MG63 (cell line): Measurements from ENCODE around the gene BLMH. TPM values are rescaled to one million over a fixed set of nuclear protein-coding genes. Genes with fewer than 3 reads are reported as not detected.

Experiments
- DNase-seq: peaks from one replicate; pipeline ENCODE4 v3.0.0-alpha.2; 2020
- H3K27me3 ChIP-seq: fragments of 250-450 bp; sonication (Bioruptor Pico); 2 replicates; pipeline ENCODE4 v1.5.1; 2020; ENCODE audit warnings: mild to moderate bottlenecking, moderate library complexity
- H3K36me3 ChIP-seq: fragments of 250-450 bp; sonication (Bioruptor Pico); 2 replicates; pipeline ENCODE4 v1.5.1; 2020; ENCODE audit warnings: mild to moderate bottlenecking, moderate library complexity
- H3K4me3 ChIP-seq: fragments of 250-450 bp; sonication (Bioruptor Pico); 2 replicates; pipeline ENCODE4 v1.5.1; 2020; ENCODE audit warnings: mild to moderate bottlenecking, moderate library complexity
- H3K9me3 ChIP-seq: fragments of 250-450 bp; sonication (Bioruptor Pico); 2 replicates; pipeline ENCODE4 v1.5.1; 2020; ENCODE audit warnings: mild to moderate bottlenecking, moderate library complexity
- total RNA-seq: library from RNA; depleted of rRNA; stranded (reverse); fragments of >200 nt; shearing (Covaris generic); gene quantifications from 2 replicates; pipeline ENCODE4 v1.2.3, GENCODE V29; 2014; ENCODE audit warnings: low replicate concordance

Gene BLMH
- total RNA-seq, 1 experiment from 2014 or later, result 45.0 TPM

DNA sequence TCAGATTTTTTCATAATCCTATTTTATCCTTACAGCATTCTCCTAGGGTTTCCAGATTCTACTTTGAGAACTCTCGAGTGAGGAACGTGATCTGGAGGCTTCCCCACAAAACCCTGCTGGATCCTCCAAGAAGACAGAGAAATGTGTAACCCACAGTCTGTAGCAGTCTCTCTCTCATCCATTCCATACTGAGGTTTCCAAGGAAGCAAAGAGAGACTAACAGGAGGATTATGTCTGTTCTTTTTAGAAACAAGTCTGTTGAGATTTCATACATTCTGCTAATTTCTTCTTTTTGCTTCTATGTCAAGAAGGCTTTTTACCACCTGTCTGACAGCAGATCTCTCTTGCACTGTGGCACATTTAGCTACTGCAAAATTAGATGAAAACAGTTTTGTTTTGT is 23.4 kb upstream of the BLMH start:
- Histone ChIP-seq H3K9me3 (no peaks in the 10 kb centered on the region), H3K27me3 (no peaks in the 10 kb centered on the region)

GRCh38 chr17:30314474-30314873 is 22.7 kb upstream of the BLMH start:
- Histone ChIP-seq H3K4me3 (no peak overlapping the region), H3K36me3 (no peaks in the 10 kb centered on the region), H3K9me3 (no peaks in the 10 kb centered on the region), H3K27me3 (no peaks in the 10 kb centered on the region)
- DNase-seq, result no peak

More for the DNA sequence above, 23.4 kb upstream of the BLMH start:
- Histone ChIP-seq H3K4me3 (no peak overlapping the region), H3K36me3 (no peaks in the 10 kb centered on the region)
- no peak for DNase-seq

DNA sequence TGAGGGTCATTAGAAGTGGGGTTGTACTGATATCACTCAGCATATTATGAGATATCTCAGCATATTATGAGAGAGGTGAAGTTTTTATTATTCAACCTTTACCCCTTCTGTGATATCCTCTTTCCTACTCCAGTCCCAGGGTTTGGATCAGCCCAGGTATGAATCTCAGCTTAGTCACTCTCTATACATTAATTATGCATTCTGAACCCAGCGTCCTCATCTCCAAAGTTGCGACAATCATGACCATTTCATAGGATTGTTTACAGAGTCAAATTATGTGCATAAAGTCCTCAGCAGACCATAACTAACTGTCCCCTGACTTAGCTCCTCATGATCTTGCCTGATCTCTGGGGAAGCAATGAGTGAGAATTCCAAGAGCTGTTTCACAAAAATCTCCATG is 20.5 kb upstream of the BLMH start:
- no peak overlapping the region for H3K4me3 ChIP-seq
- DNase-seq, result no peak
- H3K9me3 ChIP-seq, result no peaks in the 10 kb centered on the region
- H3K36me3 ChIP-seq, result no peaks in the 10 kb centered on the region
- no peaks in the 10 kb centered on the region for H3K27me3 ChIP-seq

- Histone ChIP-seq H3K27me3 (no peaks in the 10 kb centered on the region), H3K4me3 (no peak overlapping the region), H3K9me3 (no peaks in the 10 kb centered on the region), H3K36me3 (no peaks in the 10 kb centered on the region)
- DNase-seq, result no peak
These were observed 18.8 kb upstream of the BLMH start for GRCh38 chr17:30310562-30310961.

- no peak for DNase-seq
- Histone ChIP-seq H3K27me3 (no peaks in the 10 kb centered on the region), H3K36me3 (no peaks in the 10 kb centered on the region), H3K4me3 (no peak overlapping the region), H3K9me3 (no peaks in the 10 kb centered on the region)
These were observed 17.8 kb upstream of the BLMH start for GRCh38 chr17:30309591-30309990.

GRCh38 chr17:30308406-30308805 is 16.7 kb upstream of the BLMH start:
- no peak overlapping the region for H3K4me3 ChIP-seq
- H3K27me3 ChIP-seq, result no peaks in the 10 kb centered on the region
- H3K36me3 ChIP-seq, result no peaks in the 10 kb centered on the region
- no peak for DNase-seq
- H3K9me3 ChIP-seq, result no peaks in the 10 kb centered on the region

DNA sequence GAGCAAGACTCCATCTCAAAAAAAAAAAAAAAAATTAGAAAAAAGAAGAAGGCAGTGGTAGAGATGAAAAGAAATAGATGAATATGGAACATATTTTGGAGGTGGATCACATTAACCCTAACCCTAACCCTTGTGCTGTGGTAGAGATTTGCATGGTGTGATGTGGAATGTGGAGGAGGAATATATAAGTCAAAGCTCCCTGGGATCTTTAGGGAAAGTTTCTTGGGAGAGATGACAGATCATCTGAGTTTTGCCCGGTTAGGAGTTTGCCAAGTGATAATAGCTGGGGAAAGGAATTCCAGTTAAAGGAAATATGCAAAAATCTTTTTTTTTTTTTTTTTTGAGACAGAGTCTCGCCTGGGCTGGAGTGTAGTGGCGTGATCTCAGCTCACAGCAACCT is 13.0 kb upstream of the BLMH start:
- Histone ChIP-seq H3K36me3 (no peaks in the 10 kb centered on the region), H3K27me3 (no peaks in the 10 kb centered on the region)
- no peak for DNase-seq

GRCh38 chr17:30302241-30302640 is 10.5 kb upstream of the BLMH start:
- no peaks in the 10 kb centered on the region for H3K27me3 ChIP-seq
- peaks cover 13% of the 10 kb centered on the region for H3K9me3 ChIP-seq
- H3K36me3 ChIP-seq, result no peaks in the 10 kb centered on the region
- no peak overlapping the region for H3K4me3 ChIP-seq
- no peak for DNase-seq

More for the DNA sequence above, 13.0 kb upstream of the BLMH start:
- no peak overlapping the region for H3K4me3 ChIP-seq
- H3K9me3 ChIP-seq, result peaks cover 13% of the 10 kb centered on the region

DNA sequence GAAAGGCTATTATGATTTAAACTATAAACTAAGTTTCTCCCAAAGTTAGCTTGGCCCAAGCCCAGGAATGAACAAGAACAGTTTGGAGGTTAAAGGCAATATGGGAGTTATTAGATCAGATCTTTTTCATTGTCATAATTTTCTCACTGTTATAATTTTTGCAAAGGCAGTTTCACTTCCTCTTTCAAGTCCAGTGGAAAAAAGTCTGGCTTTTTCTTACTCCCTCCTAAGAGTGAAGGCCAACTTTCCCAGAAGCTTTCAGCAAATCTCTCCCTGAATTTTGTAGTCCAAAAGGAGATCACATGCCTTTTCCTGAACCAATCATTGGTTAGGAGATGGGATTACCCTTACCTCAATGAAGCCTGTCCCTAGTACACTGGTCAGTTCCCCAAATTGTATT is 9.1 kb upstream of the BLMH start:
- no peak overlapping the region for H3K4me3 ChIP-seq
- no peaks in the 10 kb centered on the region for H3K27me3 ChIP-seq
- DNase-seq, result no peak
- peaks cover 13% of the 10 kb centered on the region for H3K9me3 ChIP-seq
- no peaks in the 10 kb centered on the region for H3K36me3 ChIP-seq

- peaks cover 13% of the 10 kb centered on the region for H3K9me3 ChIP-seq
- no peaks in the 10 kb centered on the region for H3K27me3 ChIP-seq
- DNase-seq, result no peak
- H3K36me3 ChIP-seq, result no peaks in the 10 kb centered on the region
- no peak overlapping the region for H3K4me3 ChIP-seq
These were observed 7.3 kb upstream of the BLMH start for GRCh38 chr17:30299000-30299399.

GRCh38 chr17:30297715-30298114 is 6.0 kb upstream of the BLMH start:
- Histone ChIP-seq H3K9me3 (peaks cover 13% of the 10 kb centered on the region), H3K4me3 (no peak overlapping the region), H3K27me3 (no peaks in the 10 kb centered on the region), H3K36me3 (no peaks in the 10 kb centered on the region)
- DNase-seq, result no peak

DNA sequence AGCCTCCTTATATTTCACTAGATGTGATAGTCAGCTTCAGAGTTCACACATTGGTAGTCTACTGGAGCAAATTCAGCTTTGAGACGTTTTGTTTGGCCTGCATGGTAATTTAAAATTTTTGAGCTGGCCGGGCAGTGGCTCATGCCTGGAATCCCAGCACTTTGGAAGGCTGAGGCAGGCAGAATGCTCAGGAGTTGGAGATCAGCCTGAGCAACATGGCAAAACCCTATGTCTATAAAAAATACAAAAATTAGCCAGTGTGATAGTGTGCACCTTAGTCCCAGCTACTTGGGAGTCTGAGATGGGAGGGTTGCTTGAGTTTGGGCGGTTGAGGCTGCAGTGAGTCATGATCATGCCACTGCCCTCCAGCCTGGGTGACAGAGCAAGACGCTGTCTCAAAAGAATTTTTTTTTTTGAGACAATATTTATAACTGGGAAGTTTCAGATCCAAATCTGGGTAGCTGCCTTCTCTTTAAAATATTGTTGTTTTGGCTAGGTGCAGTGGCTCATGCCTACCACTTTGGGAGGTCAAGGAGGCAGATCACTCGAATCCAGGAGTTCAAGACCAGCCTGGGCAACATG is 4.8 kb upstream of the BLMH start:
- Histone ChIP-seq H3K9me3 (peaks cover 13% of the 10 kb centered on the region), H3K27me3 (no peaks in the 10 kb centered on the region), H3K4me3 (no peak overlapping the region), H3K36me3 (no peaks in the 10 kb centered on the region)
- peak; percentile 28 for DNase-seq

DNA sequence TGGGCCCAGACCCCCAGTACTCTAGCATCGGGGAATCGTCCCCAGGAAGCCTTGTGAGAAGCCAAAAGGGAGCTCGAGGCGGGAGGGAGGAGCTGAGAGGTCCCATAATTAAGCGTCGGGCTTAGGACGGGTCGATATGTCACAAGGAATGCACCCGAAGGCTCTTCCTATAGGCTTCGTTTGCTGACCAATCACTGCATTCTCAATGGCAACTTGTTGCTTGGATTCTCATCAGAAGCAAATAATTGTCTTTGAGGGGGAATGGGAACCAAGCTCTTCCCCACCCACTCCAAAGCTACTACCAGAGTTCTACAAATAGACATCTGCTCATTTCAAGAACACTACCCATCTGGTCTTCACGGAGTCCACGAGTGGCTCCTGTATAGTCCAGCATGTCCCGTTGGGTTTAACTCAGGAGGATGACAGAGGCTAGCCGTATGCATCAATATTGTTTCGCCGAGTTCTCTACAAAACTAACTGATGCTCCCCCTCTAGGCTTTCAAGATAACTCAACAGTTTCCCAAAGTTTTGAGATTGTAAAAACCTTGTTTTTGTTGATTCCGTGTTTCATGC is 628 bp upstream of the BLMH start:
- DNase-seq, result no peak

GRCh38 chr17:30290696-30291542 is 825 bp downstream of the BLMH start:
- Histone ChIP-seq H3K9me3 (no peaks in the 10 kb centered on the region), H3K27me3 (no peaks in the 10 kb centered on the region), H3K36me3 (peaks cover 41% of the 10 kb centered on the region), H3K4me3 (peak overlapping the region; percentile 99)
- peak; percentile 35 for DNase-seq

More for the DNA sequence above, 628 bp upstream of the BLMH start:
- peaks cover 32% of the 10 kb centered on the region for H3K36me3 ChIP-seq
- H3K4me3 ChIP-seq, result peak overlapping the region; percentile 99
- H3K27me3 ChIP-seq, result no peaks in the 10 kb centered on the region
- no peaks in the 10 kb centered on the region; the same call in 1 of the 2 replicates for H3K9me3 ChIP-seq

DNA sequence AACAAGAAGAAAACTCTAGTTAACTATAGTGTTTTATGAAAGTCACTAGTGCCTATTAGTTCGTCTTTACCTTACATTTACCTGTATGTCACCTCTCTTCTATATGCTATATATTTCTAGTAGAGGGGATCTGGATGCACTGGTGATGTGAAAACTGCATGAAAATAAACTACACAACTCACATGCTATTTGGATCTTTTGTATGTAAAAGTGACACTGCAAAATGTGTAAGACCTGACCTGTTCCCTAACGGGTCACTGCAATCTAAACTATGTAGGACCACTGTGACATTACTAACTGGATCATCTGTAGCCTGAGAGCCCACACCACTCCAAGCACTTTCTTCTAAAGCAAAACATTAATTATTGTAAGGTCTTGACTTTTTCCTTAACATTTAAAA is 1.7 kb downstream of the BLMH start:
- Histone ChIP-seq H3K4me3 (peak overlapping the region; percentile 99), H3K36me3 (peaks cover 49% of the 10 kb centered on the region), H3K9me3 (no peaks in the 10 kb centered on the region), H3K27me3 (no peaks in the 10 kb centered on the region)
- no peak for DNase-seq

DNA sequence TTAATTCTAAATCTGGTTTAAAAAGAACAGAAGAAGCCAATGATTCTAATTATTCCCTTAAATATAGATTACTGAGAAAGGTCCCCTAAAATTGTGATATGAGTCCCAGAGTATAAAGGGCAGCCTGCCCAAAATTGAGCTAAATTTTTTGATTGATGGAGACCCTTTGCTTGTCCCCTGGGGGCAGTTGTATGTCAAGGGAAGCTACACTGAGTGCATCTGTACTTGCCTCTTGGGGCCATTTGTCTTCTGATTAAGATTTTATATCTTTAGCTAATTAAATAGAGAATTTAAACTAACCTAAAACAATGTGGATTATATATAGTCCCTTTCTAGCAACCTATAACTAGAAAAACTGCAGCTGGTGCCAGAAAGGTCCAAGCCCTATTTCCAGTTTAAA is 12.6 kb downstream of the BLMH start:
- Histone ChIP-seq H3K4me3 (no peak overlapping the region), H3K9me3 (no peaks in the 10 kb centered on the region), H3K36me3 (peaks cover 64% of the 10 kb centered on the region), H3K27me3 (no peaks in the 10 kb centered on the region)
- DNase-seq, result no peak

- DNase-seq, result no peak
These were observed 13.7 kb downstream of the BLMH start for GRCh38 chr17:30278032-30278431.

GRCh38 chr17:30275911-30276310 is 15.8 kb downstream of the BLMH start:
- no peak for DNase-seq
- no peaks in the 10 kb centered on the region for H3K9me3 ChIP-seq
- H3K36me3 ChIP-seq, result peaks cover 82% of the 10 kb centered on the region
- no peak overlapping the region for H3K4me3 ChIP-seq
- H3K27me3 ChIP-seq, result no peaks in the 10 kb centered on the region

More at GRCh38 chr17:30278032-30278431, 13.7 kb downstream of the BLMH start:
- H3K27me3 ChIP-seq, result no peaks in the 10 kb centered on the region
- H3K36me3 ChIP-seq, result peaks cover 68% of the 10 kb centered on the region
- no peak overlapping the region for H3K4me3 ChIP-seq
- H3K9me3 ChIP-seq, result no peaks in the 10 kb centered on the region
